GM19328 (cell line): ENCODE data around the gene DQX1.
"Not testable (repeated sequence)": the region's sequence is repeated elsewhere in the genome, so short reads cannot be mapped to it uniquely, and the experiment has no call there.

Source experiments
- ATAC-seq: cut with Tn5 transposase; IDR thresholded peaks from one replicate; pipeline ENCODE4 v1.9.1; 2021; ENCODE audit warnings: mild to moderate bottlenecking, moderate library complexity; ENCODE audit not compliant: unreplicated experiment

DQX1 gene

DNA sequence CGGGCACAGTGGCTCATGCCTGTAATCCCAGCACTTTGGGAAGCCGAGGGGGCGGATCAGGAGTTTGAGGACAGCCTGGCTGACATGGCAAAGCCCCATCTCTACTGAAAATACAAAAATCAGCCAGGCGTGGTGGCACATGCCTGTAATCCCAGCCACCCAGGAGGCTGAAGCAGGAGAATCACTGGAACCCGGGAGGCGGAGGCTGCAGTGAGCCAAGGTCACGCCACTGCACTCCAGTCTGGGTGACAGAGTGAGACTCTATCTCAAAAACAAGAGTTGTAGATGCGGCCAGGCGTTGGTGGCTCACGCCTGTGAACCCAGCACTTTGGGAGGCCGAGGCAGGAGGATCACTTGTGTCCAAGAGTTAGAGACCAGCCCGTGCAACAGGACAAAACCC, 55.3 kb downstream of the DQX1 start:
- not testable (repeated sequence) for ATAC-seq
